Right ventricle myocardium inferior (tissue), 1 donor: ENCODE measurements around the gene ATP5ME. TPM values are rescaled to one million over a fixed set of nuclear protein-coding genes. Genes with fewer than 3 reads are reported as not detected.

ENCODE experiments used
- ATAC-seq: fragments of 200-7000 bp; cut with Tn5 transposase; one replicate; pipeline ENCODE4 v1.9.1; 2020; ENCODE audit warnings: mild to moderate bottlenecking, moderate library complexity
- DNase-seq: peaks from one replicate; pipeline ENCODE4 v3.0.0; 2021; ENCODE audit errors: missing footprints
- intact Hi-C: fragments of 100-400 bp; cut with DNase I; formaldehyde crosslinking; loops from one replicate; pipeline ENCODE4 v1.11.0; 2022
- long read RNA-seq: library from polyadenylated mRNA; unstranded; transcript quantifications from one replicate; pipeline ENCODE4 v2.0.0, GENCODE V29; 2021
- total RNA-seq: library from RNA; stranded (reverse); fragmentation: NEBNext Ultra II Directional; extraction: Animal tissue kit (Norgen Biotek cat#: 25700); gene quantifications from one replicate; pipeline ENCODE4 v1.2.1, GENCODE V29; 2021
- donor health status: DM: no; HTN: yes; CAD: no; lungs with severe emphysema.

ATP5ME gene, protein sequence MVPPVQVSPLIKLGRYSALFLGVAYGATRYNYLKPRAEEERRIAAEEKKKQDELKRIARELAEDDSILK
- total RNA-seq, result 1,162 TPM
- long read RNA-seq, transcript ATP5ME-201 (4 exons, 365 nt), result major isoform, 448 of 473 reads
- long read RNA-seq, transcript ATP5ME-202 (3 exons, 300 nt), result minor isoform, 18 of 473 reads
- long read RNA-seq, transcript ATP5ME-204 (2 exons, 247 nt), result minor isoform, 6 of 473 reads
- long read RNA-seq, partial matches to known transcripts, result 0 of 473 reads
- long read RNA-seq, other reads (novel, unspliced or antisense), result 1 of 473 reads

GRCh38 chr4:674172-675035, at the start of gene ATP5ME, which contains the start of gene MYL5:
ATP5ME (minus strand) TSS chr4:674276; CDS start chr4:674247, 29 bp downstream.
MYL5 (plus strand) TSS chr4:674542; CDS start chr4:678027, 3,485 bp downstream.
- intact Hi-C loops, result no loop called here
- DNase-seq, result peak; percentile 99
- peak; percentile 93 for ATAC-seq

- intact Hi-C loops, result no loop called here
- no peak for ATAC-seq
- DNase-seq, result peak; percentile 18
These were observed 48.8 kb upstream of the ATP5ME start for GRCh38 chr4:722851-723360.

DNA sequence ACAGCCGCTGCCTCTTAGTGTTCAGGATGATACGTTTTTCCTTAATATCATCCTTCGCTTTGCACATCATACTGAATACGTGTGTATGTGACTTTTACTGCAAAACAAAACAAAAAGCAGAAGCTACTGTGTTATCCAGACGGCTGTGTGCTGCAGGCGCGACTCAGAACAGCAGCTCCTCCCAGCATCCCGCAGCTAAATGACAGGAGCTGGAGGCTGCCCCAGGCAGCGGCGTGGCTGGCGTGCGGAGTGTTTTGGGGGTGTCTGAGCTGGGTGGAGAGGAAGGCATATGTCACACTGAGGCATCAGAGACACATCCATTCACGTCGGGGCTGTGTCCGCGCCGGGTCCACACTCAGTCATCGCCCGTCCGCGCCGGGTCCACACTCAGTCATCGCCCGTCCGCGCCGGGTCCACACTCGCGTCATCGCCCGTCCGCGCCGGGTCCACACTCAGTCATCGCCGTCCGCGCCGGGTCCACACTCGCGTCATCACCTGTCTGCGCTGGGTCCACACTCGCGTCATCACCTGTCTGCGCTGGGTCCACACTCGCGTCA, 48.2 kb upstream of the ATP5ME start:
- DNase-seq (no peak), ATAC-seq (no peak)
- intact Hi-C loops, result no loop called here

DNA sequence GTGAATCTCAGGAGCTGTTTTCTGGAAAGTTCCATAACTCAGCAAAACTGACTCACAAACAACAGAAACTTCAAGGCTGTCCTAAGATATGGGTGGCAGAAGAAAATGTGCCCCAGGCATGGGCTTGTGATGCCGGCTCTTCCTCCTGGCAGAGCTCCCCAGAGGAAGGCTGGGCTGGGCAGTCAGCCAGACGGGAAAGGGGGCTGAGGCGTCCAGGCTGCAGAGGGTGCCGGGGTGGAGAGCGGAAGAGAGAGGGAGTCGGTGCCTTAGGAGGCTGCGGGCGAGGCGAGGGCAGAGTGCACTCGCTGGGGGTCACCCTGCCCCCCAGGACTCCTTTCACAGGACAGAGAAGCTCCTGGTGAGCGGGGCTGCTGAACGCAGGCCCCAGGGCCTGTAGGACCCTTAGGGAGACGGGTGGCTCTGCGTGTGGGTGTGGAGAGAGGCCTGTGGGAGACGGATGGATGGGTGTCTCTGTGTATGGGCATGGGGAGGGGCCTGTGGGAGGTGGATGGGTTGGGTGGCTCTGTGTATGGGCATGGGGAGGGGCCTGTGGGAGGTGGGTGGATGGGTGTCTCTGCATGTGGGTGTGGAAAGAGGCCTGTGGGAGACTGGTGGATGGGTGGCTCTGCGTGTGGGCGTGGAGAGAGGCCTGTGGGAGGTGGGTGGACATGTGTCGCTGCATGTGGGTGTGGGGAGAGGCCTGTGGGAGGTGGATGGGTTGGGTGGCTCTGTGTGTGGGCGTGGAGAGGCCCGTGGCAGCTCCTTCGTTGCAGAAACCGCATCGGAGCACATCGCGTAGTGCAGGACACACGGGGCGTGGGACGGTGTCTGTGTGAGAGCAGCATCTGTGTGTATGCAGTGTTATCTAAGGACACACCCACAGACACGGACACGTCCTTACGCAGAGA, 47.4 kb upstream of the ATP5ME start:
- DNase-seq (peak; percentile 59), ATAC-seq (no peak)
- intact Hi-C loops, result no loop called here

GRCh38 chr4:720111-720860, 46.2 kb upstream of the ATP5ME start:
- intact Hi-C loops, result no loop called here
- ATAC-seq, result no peak
- DNase-seq, result peak; percentile 52

GRCh38 chr4:718460-718859, 44.4 kb upstream of the ATP5ME start:
- intact Hi-C loops, result no loop called here

DNA sequence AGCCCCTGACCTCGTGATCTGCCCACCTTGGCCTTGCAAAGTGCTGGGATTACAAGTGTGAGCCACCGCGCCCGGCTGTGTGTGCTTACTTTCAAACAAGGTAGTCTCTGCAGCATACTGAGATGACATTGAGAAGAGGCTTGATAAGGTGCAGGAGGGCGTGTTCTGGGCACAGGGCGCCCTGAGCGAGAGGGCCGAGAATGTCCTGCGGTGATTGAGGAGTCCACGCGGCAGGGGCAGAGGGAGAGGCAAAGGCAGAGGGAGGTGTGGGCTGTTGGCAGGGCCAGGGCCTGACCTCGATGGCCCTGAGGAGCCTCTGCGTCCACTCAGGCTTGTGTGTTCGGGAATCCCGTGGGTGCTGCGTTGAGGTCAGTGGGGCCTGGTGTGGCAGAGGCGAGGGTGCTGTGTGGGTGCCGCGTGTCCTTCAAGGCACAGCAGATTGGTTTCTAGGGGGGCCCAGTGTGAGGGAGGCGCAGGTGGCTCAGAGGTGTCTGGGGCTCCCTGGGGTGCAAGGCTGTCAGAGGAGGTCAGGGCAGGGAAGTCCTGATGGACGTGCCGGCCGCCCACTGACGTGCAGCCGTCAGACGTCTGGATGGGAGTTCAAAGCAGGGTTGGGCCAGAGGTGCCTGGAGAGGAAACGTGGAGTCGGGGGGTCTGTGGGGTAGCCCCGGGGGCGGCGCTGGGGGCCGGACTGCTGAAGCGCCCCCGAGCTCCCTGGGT, 43.7 kb upstream of the ATP5ME start:
- intact Hi-C loops, result no loop called here
- DNase-seq (peak; percentile 53), ATAC-seq (peak; percentile 57)

More at GRCh38 chr4:718460-718859, 44.4 kb upstream of the ATP5ME start:
- DNase-seq (peak; percentile 60), ATAC-seq (no peak)

GRCh38 chr4:714087-714486, 40.0 kb upstream of the ATP5ME start:
- DNase-seq, result no peak
- intact Hi-C loops, result no loop called here
- ATAC-seq, result no peak

DNA sequence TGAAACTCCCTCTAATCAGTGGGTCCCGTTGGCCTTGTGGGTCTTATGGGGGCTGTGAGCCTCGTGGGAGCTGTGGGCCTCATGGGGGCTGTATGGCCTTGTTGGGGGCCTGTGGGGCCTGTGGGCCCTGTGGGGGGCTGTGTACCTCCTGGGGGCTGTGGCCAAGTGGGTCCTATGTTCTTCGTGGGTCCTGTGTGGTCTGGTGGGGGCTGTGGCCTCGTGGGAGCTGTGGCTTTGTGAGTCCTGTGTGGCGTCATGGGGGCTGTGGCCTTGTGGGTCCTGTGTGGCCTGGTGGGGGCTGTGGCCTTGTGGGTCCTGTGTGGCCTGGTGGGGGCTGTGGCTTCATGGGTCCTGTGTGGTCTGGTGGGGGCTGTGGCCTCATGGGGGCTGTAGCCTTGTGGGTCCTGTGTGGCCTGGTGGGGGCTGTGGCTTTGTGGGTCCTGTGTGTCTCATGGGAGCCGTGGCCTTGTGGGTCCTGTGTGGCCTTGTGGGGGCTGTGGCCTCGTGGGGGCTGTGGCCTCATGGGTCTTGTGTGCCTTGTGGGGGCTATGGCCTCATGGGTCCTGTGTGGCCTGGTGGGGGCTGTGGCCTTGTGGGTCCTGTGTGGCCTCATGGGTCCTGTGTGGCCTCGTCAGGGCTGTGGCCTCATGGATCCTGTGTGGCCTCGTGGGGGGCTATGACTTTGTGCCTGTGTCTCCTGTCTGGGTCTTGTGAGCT, 39.0 kb upstream of the ATP5ME start:
- intact Hi-C loops, result no loop called here
- DNase-seq (no peak), ATAC-seq (peak; percentile 14)

- intact Hi-C loops, result no loop called here
- ATAC-seq (no peak), DNase-seq (no peak)
These were observed 38.0 kb upstream of the ATP5ME start for GRCh38 chr4:712093-712492.

DNA sequence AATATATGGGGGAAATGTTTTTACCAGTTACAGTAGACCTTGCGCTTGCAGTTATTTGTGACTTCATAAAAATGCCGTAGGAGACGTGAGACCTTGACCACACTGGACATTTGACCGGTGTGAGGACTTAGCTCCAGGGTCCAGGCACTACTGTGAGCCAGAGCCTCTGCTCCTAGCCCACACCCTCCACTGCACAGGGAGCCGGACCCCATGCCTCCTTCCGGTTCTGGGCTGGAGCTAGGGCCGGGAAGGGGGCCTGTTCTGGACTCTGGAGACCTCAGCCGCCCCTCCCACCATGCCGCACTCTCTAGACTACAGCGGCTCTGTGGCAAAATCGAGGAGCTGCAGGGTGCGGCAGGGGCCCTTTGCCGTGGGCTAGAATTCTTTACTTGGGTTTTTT, 36.8 kb upstream of the ATP5ME start:
- peak; percentile 45 for DNase-seq
- intact Hi-C loops, result no loop called here
- no peak for ATAC-seq

DNA sequence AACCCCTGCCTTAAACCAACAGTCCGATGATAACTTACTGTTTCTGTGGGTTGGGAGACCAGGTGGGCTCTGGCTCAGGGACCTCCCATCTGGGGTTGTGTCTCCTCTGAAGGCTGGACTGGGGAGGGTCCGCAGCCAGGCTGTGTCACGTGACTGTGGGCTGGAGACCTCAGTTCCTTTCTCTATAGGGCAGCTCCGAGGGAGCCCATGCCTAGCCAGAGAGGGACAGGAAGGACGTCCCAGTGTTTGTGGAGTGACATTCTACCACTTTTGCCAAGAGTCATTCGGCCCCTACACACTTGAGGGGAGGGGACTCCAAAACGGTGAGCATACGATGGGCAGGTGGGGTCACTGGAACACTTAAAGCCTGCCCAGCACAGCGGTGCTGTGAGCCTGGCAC, 36.0 kb upstream of the ATP5ME start:
- DNase-seq (peak; percentile 54), ATAC-seq (no peak)
- intact Hi-C loops, result no loop called here

- DNase-seq (peak; percentile 23), ATAC-seq (no peak)
- intact Hi-C loops, result no loop called here
These were observed 35.3 kb upstream of the ATP5ME start for GRCh38 chr4:709348-709747.

DNA sequence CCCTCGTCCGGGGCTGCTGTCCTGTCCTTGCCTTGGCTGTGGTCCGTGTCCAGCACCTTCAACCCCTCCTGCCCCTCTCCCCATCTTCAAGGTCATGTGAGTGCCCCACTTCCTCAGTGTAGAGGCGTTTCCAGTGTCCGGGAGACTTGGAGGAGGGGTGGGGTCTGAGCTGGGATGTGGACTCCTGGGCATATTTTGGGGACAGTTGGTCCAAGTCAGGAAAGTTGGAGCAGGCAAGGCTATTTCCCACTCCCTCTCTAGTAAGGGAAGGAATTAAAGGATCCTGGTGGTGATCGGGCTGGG, 34.5 kb upstream of the ATP5ME start:
- DNase-seq (peak; percentile 57), ATAC-seq (no peak)
- intact Hi-C loops, result no loop called here

DNA sequence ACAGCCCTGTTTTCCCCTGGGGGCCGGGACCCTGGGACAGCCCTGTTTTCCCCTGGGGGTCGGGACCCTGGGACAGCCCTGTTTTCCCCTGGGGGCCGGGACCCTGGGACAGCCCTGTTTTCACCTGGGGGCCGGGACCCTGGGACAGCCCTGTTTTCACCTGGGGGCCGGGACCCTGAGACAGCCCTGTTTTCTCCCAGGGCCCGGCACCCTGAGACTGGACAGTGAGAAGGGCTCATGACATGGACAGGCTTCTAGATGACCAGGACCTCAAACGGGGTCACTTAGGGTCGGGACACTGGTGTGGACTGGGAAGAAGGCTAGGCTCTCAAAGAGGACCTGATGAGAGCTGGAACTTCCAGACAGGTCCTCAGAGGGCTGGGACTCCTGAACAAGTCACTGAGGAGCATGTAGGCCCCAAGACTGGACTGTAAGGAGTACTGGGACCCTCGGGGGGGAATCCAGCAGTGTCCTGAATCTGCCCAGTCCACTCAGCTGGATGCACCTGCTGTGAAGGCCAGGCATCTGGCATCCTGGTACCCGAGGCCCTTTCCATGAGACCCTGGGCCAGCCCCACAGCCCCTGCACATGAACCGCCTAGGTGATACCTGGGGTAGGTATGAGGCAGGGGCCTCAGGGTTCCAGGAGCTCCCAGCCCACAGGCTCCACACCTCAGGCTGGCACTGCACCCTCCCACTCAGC, 34.0 kb upstream of the ATP5ME start:
- ATAC-seq (no peak), DNase-seq (peak; percentile 16)
- intact Hi-C loops, result no loop called here
